ENCODE data around the gene DDR1. TPM values are rescaled to one million over a fixed set of nuclear protein-coding genes. Genes with fewer than 3 reads are reported as not detected.

DDR1 gene
- total RNA-seq, 1 donor = 32.4 TPM

DNA sequence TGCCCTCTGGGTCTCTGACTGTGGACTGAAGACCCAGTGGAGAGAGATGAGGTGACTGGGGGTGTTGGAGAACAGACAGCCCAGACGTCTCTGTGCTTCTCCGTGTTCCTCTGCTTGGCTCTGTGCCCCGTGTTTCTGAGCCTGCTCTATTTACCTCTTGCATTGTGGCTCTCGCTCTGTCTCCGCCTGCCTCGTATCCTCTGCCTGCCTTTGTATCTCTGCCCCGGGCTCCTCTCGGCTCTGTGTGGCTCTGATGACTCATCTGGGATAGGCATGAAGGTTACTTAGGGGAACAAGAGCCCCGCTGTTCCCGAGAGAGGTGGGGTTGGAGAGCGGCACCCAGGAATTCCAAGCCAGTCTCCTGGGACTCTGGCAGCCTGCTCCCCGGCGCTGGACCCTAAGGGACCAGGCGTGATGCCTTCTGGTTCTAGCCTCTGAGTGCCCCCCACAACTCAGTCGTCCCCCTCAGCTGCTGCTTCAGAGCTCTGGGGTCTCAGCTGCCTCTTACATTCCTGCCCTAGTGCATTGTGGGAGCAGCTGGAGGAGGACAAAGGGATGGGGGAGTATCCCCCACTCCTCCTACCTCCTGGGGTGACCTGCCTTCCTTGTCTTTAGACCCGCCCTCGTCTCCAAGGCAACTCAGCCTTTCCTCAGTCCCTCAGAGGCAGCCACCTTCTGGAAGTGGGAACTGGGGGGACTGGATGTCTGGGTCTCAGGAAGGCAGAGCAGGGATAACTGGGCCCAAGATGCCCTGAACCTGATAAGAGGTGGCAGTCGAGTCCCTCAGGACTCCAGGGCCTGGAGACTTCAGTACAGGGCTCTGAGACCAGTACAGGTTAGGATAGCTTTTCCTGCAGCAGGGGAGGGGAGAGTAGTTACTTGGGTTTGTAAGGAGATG lies 1.9 kb downstream of the DDR1 start:
- TF ChIP-seq CTCF (IDR thresholded peaks at IDR 0.05; ENCODE audit: insufficient read depth, low read depth, low read length) = no peak
- DNase-seq (ENCODE audit: low read depth) = peak; percentile 83
- H3K4me3 ChIP-seq (ENCODE audit: low read depth, low read length) = peak overlapping the region; percentile 74

DNA sequence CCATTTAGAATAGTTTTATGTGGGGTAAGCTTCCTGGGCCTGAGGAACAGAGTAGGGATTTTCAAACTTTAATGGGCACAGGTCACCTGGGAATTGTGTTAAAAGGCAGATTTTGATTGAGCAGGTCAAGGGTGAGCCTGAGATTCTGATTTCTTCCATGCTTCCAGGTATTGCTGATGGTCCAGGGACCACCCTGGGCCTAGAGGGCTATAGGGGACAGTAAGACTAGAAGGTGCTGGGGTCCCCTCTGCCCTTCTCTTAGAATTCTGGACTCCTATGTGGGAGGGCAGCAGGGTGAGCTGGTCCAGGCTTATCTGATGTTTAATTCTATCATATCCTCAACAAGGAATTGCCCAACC lies 2.6 kb downstream of the DDR1 start:
- no peak overlapping the region for H3K4me3 ChIP-seq (ENCODE audit: low read depth, low read length)
- TF ChIP-seq CTCF (IDR thresholded peaks at IDR 0.05; ENCODE audit: insufficient read depth, low read depth, low read length) = no peak
- no peak for DNase-seq (ENCODE audit: low read depth)

DNA sequence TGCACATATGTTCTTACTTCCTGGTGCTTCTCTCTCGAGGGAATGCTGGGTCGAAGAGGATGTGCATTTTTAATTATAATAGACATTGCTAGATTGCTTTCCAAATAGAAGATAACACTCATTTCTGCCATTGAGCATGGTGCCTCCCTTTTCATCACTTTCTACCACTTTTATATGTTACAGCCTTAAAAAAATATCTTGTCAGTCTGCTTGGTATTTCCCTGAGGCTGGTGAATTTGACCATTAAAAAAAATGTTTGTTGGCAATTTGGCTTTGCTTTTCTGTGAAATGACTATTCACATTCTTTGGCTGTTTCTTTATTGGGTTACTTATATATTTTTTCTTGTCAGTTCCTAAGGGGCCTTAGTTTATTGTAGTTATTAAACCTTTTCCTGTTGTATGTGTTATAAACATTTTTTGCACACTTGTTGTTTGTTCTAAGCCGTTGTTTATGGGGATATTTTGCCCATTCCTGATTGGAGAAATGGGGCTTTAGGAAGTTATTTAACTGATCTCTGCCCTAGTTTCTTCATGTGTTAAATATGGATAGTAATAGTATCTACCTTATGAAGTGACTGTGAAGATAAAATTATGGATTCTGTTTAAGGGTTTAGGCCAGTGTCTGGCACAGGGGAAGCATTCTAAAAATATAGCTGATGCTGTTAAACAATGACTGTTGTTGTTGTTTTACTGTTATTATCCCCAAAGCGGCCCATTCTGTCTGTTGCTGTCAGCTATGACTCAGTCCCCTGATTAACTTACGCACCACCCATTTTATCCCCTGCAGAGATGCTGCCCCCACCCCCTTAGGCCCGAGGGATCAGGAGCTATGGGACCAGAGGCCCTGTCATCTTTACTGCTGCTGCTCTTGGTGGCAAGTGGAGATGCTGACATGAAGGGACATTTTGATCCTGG lies 3.8 kb downstream of the DDR1 start:
- DNase-seq (ENCODE audit: low read depth) = peak; percentile 53
- TF ChIP-seq CTCF (IDR thresholded peaks at IDR 0.05; ENCODE audit: insufficient read depth, low read depth, low read length) = no peak
- no peak overlapping the region for H3K4me3 ChIP-seq (ENCODE audit: low read depth, low read length)

DNA sequence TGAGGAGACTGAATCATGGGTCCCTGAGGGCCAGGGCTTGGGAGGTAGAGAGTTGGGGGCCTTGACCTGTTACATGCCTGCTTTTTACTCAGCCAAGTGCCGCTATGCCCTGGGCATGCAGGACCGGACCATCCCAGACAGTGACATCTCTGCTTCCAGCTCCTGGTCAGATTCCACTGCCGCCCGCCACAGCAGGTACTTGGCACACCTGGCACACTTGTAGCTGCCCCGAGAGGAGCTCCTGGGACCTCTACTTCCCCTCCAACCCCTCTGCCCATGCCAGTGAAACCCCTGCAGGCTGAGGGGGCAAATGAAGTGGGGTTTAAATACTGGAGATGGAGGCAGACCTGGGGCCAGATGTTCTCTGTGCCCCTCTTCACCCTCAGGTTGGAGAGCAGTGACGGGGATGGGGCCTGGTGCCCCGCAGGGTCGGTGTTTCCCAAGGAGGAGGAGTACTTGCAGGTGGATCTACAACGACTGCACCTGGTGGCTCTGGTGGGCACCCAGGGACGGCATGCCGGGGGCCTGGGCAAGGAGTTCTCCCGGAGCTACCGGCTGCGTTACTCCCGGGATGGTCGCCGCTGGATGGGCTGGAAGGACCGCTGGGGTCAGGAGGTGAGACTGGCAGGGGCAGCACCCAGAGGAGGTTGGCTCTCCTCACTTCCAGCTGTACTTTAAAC lies 4.6 kb downstream of the DDR1 start:
- DNase-seq (ENCODE audit: low read depth) = no peak
- no peak for TF ChIP-seq CTCF (IDR thresholded peaks at IDR 0.05; ENCODE audit: insufficient read depth, low read depth, low read length)
- no peak overlapping the region for H3K4me3 ChIP-seq (ENCODE audit: low read depth, low read length)

- no peak overlapping the region for H3K4me3 ChIP-seq (ENCODE audit: low read depth, low read length)
- DNase-seq (ENCODE audit: low read depth) = no peak
- TF ChIP-seq CTCF (IDR thresholded peaks at IDR 0.05; ENCODE audit: insufficient read depth, low read depth, low read length) = no peak
Measured at GRCh38 chr6:30889496-30889885, 5.2 kb downstream of the DDR1 start.

- DNase-seq (ENCODE audit: low read depth) = no peak
- no peak overlapping the region for H3K4me3 ChIP-seq (ENCODE audit: low read depth, low read length)
- no peak for TF ChIP-seq CTCF (IDR thresholded peaks at IDR 0.05; ENCODE audit: insufficient read depth, low read depth, low read length)
Measured at GRCh38 chr6:30889921-30890645, 5.8 kb downstream of the DDR1 start.
